ENCODE data around the gene MGAT4C. TPM values are rescaled to one million over a fixed set of nuclear protein-coding genes. Genes with fewer than 3 reads are reported as not detected.

The MGAT4C gene
- total RNA-seq, 1 donor from 2014 or later: 0.25 TPM

DNA sequence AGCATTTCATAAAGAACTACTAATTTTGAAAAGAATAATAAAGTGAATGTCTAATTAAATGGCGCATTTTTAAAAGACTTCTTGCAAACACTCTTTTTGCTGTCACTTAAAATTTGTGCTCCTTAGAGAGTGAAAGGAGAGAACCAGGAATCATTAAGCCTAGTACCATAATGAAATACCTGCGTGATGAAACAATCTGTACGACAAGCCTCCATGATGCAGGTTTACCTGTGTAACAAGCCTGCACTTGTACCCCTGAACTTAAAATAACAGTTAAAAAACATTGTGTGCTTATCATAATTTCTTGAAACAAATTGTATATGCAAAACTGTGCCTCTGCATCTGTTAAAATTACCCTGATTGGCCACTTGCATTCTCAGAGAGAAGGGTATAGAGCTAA lies 108.1 kb downstream of the MGAT4C start:
- H3K36me3 ChIP-seq: no peaks in the 10 kb centered on the region
- intact Hi-C loops (cut with DNase I): no loop called here
- DNase-seq (ENCODE audit: extremely low spot score in 2 of 2): no peak
- no peaks in the 10 kb centered on the region for H3K4me1 ChIP-seq
- TF ChIP-seq, protein P1, sequence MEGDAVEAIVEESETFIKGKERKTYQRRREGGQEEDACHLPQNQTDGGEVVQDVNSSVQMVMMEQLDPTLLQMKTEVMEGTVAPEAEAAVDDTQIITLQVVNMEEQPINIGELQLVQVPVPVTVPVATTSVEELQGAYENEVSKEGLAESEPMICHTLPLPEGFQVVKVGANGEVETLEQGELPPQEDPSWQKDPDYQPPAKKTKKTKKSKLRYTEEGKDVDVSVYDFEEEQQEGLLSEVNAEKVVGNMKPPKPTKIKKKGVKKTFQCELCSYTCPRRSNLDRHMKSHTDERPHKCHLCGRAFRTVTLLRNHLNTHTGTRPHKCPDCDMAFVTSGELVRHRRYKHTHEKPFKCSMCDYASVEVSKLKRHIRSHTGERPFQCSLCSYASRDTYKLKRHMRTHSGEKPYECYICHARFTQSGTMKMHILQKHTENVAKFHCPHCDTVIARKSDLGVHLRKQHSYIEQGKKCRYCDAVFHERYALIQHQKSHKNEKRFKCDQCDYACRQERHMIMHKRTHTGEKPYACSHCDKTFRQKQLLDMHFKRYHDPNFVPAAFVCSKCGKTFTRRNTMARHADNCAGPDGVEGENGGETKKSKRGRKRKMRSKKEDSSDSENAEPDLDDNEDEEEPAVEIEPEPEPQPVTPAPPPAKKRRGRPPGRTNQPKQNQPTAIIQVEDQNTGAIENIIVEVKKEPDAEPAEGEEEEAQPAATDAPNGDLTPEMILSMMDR (IDR thresholded peaks at IDR 0.05): no peak
- TF ChIP-seq POLR2A (IDR thresholded peaks at IDR 0.05) (no peak), POLR2AphosphoS5 (IDR thresholded peaks at IDR 0.05; ENCODE audit: insufficient read depth in 1 of 2, low read depth in 1 of 2) (no peak)
- H3K27ac ChIP-seq: no peak overlapping the region
- H3K4me3 ChIP-seq: no peak overlapping the region
- H3K9me3 ChIP-seq: no peaks in the 10 kb centered on the region
- H3K27me3 ChIP-seq: no peaks in the 10 kb centered on the region

DNA sequence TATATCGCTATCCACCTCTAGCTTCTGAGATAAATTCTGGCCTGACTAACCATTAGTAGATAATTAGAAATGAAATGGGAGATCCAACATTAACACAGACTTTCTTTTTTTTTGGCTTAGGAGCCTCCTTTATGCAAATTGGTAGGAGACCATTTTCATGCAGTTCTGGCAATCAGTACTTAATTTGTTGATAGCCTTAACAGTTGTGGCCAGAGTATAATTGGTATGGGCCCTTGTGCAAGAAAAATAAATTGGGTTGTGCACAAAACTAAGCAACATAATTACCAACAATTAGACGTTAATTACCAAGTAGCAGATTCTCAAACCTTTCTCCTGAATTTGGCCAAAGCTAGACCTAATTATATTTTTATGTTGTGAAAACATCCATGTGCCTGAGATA lies 111.0 kb downstream of the MGAT4C start:
- Histone ChIP-seq H3K9me3 (no peaks in the 10 kb centered on the region), H3K4me3 (no peak overlapping the region), H3K36me3 (no peaks in the 10 kb centered on the region), H3K4me1 (no peaks in the 10 kb centered on the region), H3K27ac (no peak overlapping the region), H3K27me3 (no peaks in the 10 kb centered on the region)
- no peak for DNase-seq (ENCODE audit: extremely low spot score in 2 of 2)
- intact Hi-C loops (cut with DNase I): no loop called here
- TF ChIP-seq, protein P1 (IDR thresholded peaks at IDR 0.05): no peak
- no peak for TF ChIP-seq POLR2AphosphoS5 (IDR thresholded peaks at IDR 0.05; ENCODE audit: insufficient read depth in 1 of 2, low read depth in 1 of 2)
- TF ChIP-seq POLR2A (IDR thresholded peaks at IDR 0.05): no peak

DNA sequence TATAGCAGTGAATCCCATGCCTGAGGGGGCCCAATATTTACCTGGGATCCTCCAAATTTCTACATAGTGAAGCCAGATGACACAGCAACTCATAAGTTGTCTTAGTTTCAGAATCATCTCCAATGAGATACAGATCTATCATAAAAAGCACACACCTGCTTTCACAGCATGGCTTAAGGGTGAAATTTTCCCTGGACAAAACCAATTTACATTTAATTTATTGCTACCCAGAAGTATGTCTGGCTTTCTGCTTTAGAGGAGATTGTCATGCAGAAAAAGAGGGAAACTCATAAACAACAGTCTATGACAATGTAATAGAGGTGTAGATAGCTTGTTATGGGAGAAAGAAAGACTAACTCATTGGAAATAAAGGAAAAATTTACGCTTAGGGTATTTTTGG lies 113.0 kb downstream of the MGAT4C start:
- no peaks in the 10 kb centered on the region for H3K27me3 ChIP-seq
- no peak for DNase-seq (ENCODE audit: extremely low spot score in 2 of 2)
- H3K27ac ChIP-seq: no peak overlapping the region
- no peaks in the 10 kb centered on the region for H3K9me3 ChIP-seq
- intact Hi-C loops (cut with DNase I): no loop called here
- H3K36me3 ChIP-seq: no peaks in the 10 kb centered on the region
- H3K4me3 ChIP-seq: no peak overlapping the region
- TF ChIP-seq POLR2A (IDR thresholded peaks at IDR 0.05): no peak
- TF ChIP-seq, protein P1 (IDR thresholded peaks at IDR 0.05): no peak
- no peak for TF ChIP-seq POLR2AphosphoS5 (IDR thresholded peaks at IDR 0.05; ENCODE audit: insufficient read depth in 1 of 2, low read depth in 1 of 2)
- H3K4me1 ChIP-seq: no peaks in the 10 kb centered on the region

DNA sequence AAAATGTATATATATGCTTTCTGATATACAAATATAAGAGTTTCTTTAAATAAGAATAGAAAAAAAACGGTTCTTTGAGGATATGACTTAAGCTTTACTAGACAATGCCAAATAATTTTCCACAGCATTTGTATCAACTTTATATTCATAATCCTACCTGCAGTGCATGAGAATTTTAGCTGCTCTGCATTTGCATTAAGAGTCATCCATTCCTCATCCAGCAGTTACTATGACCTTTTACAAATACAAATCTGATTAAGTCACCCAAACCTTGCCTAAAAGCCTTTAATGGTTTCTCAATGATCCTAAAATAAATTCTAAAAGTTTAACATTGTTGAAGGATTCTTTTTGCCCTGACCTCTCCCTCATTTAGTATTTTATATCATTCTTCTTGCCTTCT lies 116.5 kb downstream of the MGAT4C start:
- H3K27me3 ChIP-seq: no peaks in the 10 kb centered on the region
- no peak for DNase-seq (ENCODE audit: extremely low spot score in 2 of 2)
- TF ChIP-seq POLR2A (IDR thresholded peaks at IDR 0.05) (no peak), POLR2AphosphoS5 (IDR thresholded peaks at IDR 0.05; ENCODE audit: insufficient read depth in 1 of 2, low read depth in 1 of 2) (no peak)
- TF ChIP-seq, protein P1 (IDR thresholded peaks at IDR 0.05): no peak
- no peak overlapping the region for H3K27ac ChIP-seq
- no peak overlapping the region for H3K4me3 ChIP-seq
- no peaks in the 10 kb centered on the region for H3K4me1 ChIP-seq
- no peaks in the 10 kb centered on the region for H3K9me3 ChIP-seq
- no peaks in the 10 kb centered on the region for H3K36me3 ChIP-seq
- intact Hi-C loops (cut with DNase I): no loop called here

DNA sequence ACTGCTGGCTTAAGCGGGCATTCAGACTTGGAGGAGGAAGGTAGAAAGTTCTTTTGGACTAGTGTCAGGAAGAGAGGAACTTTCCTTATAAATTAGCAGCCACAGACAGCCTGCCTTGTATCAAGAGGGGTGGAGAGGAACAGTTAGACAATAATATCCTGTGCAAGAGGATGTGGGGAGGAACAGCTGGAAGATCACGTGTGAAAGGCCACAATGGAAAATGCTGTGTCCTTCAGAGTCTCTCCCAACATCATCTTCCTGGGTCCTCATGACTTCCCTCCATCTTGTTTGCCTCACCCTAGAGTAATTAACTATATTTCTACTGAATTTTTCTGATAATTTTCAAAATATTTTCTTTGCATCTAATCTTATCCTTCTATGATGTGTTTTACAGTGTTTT lies 117.4 kb downstream of the MGAT4C start:
- Histone ChIP-seq H3K27me3 (no peaks in the 10 kb centered on the region), H3K36me3 (no peaks in the 10 kb centered on the region), H3K4me3 (no peak overlapping the region), H3K9me3 (no peaks in the 10 kb centered on the region), H3K4me1 (no peaks in the 10 kb centered on the region), H3K27ac (no peak overlapping the region)
- TF ChIP-seq POLR2A (IDR thresholded peaks at IDR 0.05) (no peak), POLR2AphosphoS5 (IDR thresholded peaks at IDR 0.05; ENCODE audit: insufficient read depth in 1 of 2, low read depth in 1 of 2) (no peak)
- TF ChIP-seq, protein P1 (IDR thresholded peaks at IDR 0.05): no peak
- intact Hi-C loops (cut with DNase I): no loop called here
- no peak for DNase-seq (ENCODE audit: extremely low spot score in 2 of 2)
